HepG2 (cell line): Measurements from ENCODE around the gene GUK1. TPM values are rescaled to one million over a fixed set of nuclear protein-coding genes. Genes with fewer than 3 reads are reported as not detected.
A peak's percentile ranks its signal among the peaks of the same experiment; 100 is the strongest.

Experiments
- ATAC-seq: fragments of 200-7000 bp; cut with Tn5 transposase; 3 replicates; pipeline ENCODE4 v1.9.1; 2020; ENCODE audit warnings: mild to moderate bottlenecking, moderate library complexity
- BruUV-seq: library from RNA; stranded (reverse); fragments of 400-500 nt; replicated peaks from 2 replicates; lab custom pipeline; 2021; lab: Mats Ljungman, UMichigan
- CTCF ChIA-PET: fragments of 300-600 bp; formaldehyde crosslinking; extraction: SDS; loops from one replicate; lab custom pipeline; 2021; ENCODE audit warnings: low total read pairs, inconsistent platforms, low intra/inter-chr PET ratio; lab: Yijun Ruan, JAX
- POLR2A ChIA-PET: fragments of 350-600 bp; sonication (Branson Sonifier 250); formaldehyde crosslinking; loops from one replicate; lab custom pipeline; 2020; ENCODE audit warnings: antibody characterized with exemption, inconsistent platforms; lab: Yijun Ruan, JAX
- DNase-seq: peaks from one replicate; pipeline ENCODE4 v3.0.0-alpha.2; 2015; ENCODE audit warnings: low spot score
- FAIRE-seq: peaks from 3 replicates; lab custom pipeline; 2011; peaks lifted over from hg19 to GRCh38; lab: Jason Lieb, UNC
- H2AFZ ChIP-seq: one replicate; pipeline ENCODE4 v1.6.1; 2011; ENCODE audit warnings: low read length, inconsistent platforms
- H3K27ac ChIP-seq: fragments of 300-600 bp; 3 replicates; pipeline ENCODE4 v1.8.0; 2011; ENCODE audit warnings: mixed run types, mild to moderate bottlenecking, mixed read lengths, low read length, inconsistent platforms; ENCODE audit not compliant: insufficient read depth; ENCODE audit errors: extremely low read length
- H3K27me3 ChIP-seq, 2 experiments: fragments of 200-600 bp in 1 of 2; 2 replicates in 1 of 2; 3 replicates in 1 of 2; pipeline versions ENCODE4 v1.6.0 to v1.8.0; 2011; ENCODE audit warnings: low read length in 2 of 2, mild to moderate bottlenecking in 2 of 2, moderate library complexity in 2 of 2, inconsistent platforms in 1 of 2; ENCODE audit not compliant: insufficient read depth in 2 of 2, control insufficient read depth in 1 of 2
- H3K36me3 ChIP-seq, 2 experiments: fragments of 200-600 bp in 1 of 2; replicated peaks in 1 of 2; 2 replicates in 1 of 2; 3 replicates in 1 of 2; pipeline versions ENCODE4 v1.5.1 to v1.8.0; 2011; ENCODE audit warnings: low read length in 2 of 2, inconsistent platforms in 1 of 2; ENCODE audit not compliant: insufficient read depth in 2 of 2, control insufficient read depth in 1 of 2
- H3K4me1 ChIP-seq: 2 replicates; pipeline ENCODE4 v1.5.1; 2012; ENCODE audit warnings: low read length, inconsistent platforms; ENCODE audit not compliant: insufficient read depth
- H3K4me2 ChIP-seq: 2 replicates; pipeline ENCODE4 v1.6.0; 2011; ENCODE audit warnings: low read depth, low read length, inconsistent platforms
- H3K4me3 ChIP-seq, 3 experiments: fragments of 200-600 bp in 1 of 3; sonication (generic), shearing (Covaris generic) in 1 of 3; replicated peaks in 1 of 3; 2 replicates each; pipeline ENCODE4 v1.5.1; 2011 to 2016; ENCODE audit warnings: low read length in 3 of 3, inconsistent platforms in 2 of 3, low read depth in 2 of 3, mild to moderate bottlenecking in 2 of 3, control low read depth in 1 of 3, mixed read lengths in 1 of 3; ENCODE audit not compliant: insufficient read depth in 1 of 3
- H3K79me2 ChIP-seq: one replicate; pipeline ENCODE4 v1.6.1; 2011; ENCODE audit warnings: low read length, inconsistent platforms; ENCODE audit not compliant: insufficient read depth
- H3K9ac ChIP-seq: 2 replicates; pipeline ENCODE4 v1.6.0; 2011; ENCODE audit warnings: mild to moderate bottlenecking, low read depth, low read length, inconsistent platforms; ENCODE audit not compliant: insufficient read depth
- H3K9me3 ChIP-seq: 2 replicates; pipeline ENCODE4 v1.5.1; 2012; ENCODE audit warnings: mild to moderate bottlenecking, low read length
- H4K20me1 ChIP-seq: 2 replicates; pipeline ENCODE4 v1.6.0; 2011; ENCODE audit warnings: inconsistent platforms, mild to moderate bottlenecking, low read length, moderate library complexity; ENCODE audit not compliant: insufficient read depth
- AGO2 ChIP-seq: fragments of 200-400 bp; formaldehyde crosslinking; optimal IDR thresholded peaks from 2 replicates; pipeline ENCODE3; 2017; ENCODE audit warnings: mild to moderate bottlenecking, low read depth, low read length, moderate library complexity
- E2F5 ChIP-seq: sonication (generic); formaldehyde crosslinking; conservative IDR thresholded peaks from 2 replicates; pipeline ENCODE4 v1.4.0; 2020; ENCODE audit warnings: missing genetic modification reagents
- HNRNPL ChIP-seq: fragments of 200-400 bp; formaldehyde crosslinking; IDR thresholded peaks from 2 replicates; pipeline ENCODE4 v1.6.1; 2017; ENCODE audit warnings: mild to moderate bottlenecking, low read depth, low read length
- MNT ChIP-seq: fragments of 450-650 bp; IDR thresholded peaks from 2 replicates; pipeline ENCODE4 v1.6.1; 2016
- MXD4 ChIP-seq: IDR thresholded peaks from 2 replicates; pipeline ENCODE4 v1.6.1; 2016; ENCODE audit warnings: mild to moderate bottlenecking, missing biosample characterization, missing genetic modification reagents
- RBAK ChIP-seq: sonication (generic); formaldehyde crosslinking; IDR thresholded peaks from 2 replicates; pipeline ENCODE4 v1.5.1; 2020; ENCODE audit warnings: mild to moderate bottlenecking, missing genetic modification reagents
- RCOR2 ChIP-seq: IDR thresholded peaks from 2 replicates; pipeline ENCODE4 v1.6.1; 2016; ENCODE audit warnings: missing biosample characterization, missing genetic modification reagents
- SIX4 ChIP-seq: sonication (generic); formaldehyde crosslinking; IDR thresholded peaks from 2 replicates; pipeline ENCODE4 v1.4.0; 2020; ENCODE audit warnings: missing genetic modification reagents
- SMAD1 ChIP-seq: sonication (generic); formaldehyde crosslinking; IDR thresholded peaks from 2 replicates; pipeline ENCODE4 v1.4.0; 2020; ENCODE audit warnings: missing genetic modification reagents, low read depth, mild to moderate bottlenecking, borderline replicate concordance
- ZBTB1 ChIP-seq: sonication (generic); formaldehyde crosslinking; IDR thresholded peaks from 2 replicates; pipeline ENCODE4 v1.4.0; 2020; ENCODE audit warnings: missing genetic modification reagents, borderline replicate concordance
- WGBS: methylation state at CpG from one replicate; pipeline ENCODE4 v1.1.6; 2017; ENCODE audit warnings: low lambda C conversion rate; 5-methylcytosine and 5-hydroxymethylcytosine counted together
- in situ Hi-C: cut with HindIII; loops from 2 replicates; pipeline ENCODE4 v1.10.0; 2017; ENCODE audit warnings: low pct_unique_long_range_greater_than_20kb; ENCODE audit not compliant: extremely low pct_ligation_motif_present
- intact Hi-C: fragments of 100-400 bp; cut with micrococcal nuclease; formaldehyde crosslinking; loops from one replicate; pipeline ENCODE4 v1.10.0; 2022; ENCODE audit not compliant: unreplicated experiment
- polyA plus RNA-seq, 8 experiments: library from polyadenylated mRNA; depleted of rRNA in 3 of 8; stranded (reverse) in 7 of 8; unstranded in 1 of 8; fragments of >200 nt; fragmentation: Illumina TruSeq in 4 of 8; extraction: Trizol in 4 of 8; gene quantifications; 2 replicates each; pipeline versions ENCODE4 v1.2.1 to v1.2.3, GENCODE V29; 2011 to 2016; ENCODE audit warnings: low read depth in 4 of 8, missing spikeins in 1 of 8, mixed read lengths in 1 of 8; ENCODE audit not compliant: insufficient read depth in 1 of 8
- total RNA-seq, 5 experiments: library from RNA; depleted of rRNA; stranded (reverse); fragments of >200 nt; fragmentation: Illumina TruSeq; extraction: Trizol; gene quantifications; 2 replicates each; pipeline ENCODE4 v1.2.3, GENCODE V29; 2016; ENCODE audit warnings: low read depth in 1 of 5
- TF ChIP-seq, protein P1 (sequence below): sonication (generic); formaldehyde crosslinking; IDR thresholded peaks from 2 replicates; pipeline ENCODE4 v1.5.0; 2020; ENCODE audit warnings: missing genetic modification reagents

The GUK1 gene
- total and polyA plus RNA-seq, 2 of the 13 experiments (the other 11 are each of a cell fraction or from before 2014, with no cell fraction given), result 116 to 154 TPM

DNA sequence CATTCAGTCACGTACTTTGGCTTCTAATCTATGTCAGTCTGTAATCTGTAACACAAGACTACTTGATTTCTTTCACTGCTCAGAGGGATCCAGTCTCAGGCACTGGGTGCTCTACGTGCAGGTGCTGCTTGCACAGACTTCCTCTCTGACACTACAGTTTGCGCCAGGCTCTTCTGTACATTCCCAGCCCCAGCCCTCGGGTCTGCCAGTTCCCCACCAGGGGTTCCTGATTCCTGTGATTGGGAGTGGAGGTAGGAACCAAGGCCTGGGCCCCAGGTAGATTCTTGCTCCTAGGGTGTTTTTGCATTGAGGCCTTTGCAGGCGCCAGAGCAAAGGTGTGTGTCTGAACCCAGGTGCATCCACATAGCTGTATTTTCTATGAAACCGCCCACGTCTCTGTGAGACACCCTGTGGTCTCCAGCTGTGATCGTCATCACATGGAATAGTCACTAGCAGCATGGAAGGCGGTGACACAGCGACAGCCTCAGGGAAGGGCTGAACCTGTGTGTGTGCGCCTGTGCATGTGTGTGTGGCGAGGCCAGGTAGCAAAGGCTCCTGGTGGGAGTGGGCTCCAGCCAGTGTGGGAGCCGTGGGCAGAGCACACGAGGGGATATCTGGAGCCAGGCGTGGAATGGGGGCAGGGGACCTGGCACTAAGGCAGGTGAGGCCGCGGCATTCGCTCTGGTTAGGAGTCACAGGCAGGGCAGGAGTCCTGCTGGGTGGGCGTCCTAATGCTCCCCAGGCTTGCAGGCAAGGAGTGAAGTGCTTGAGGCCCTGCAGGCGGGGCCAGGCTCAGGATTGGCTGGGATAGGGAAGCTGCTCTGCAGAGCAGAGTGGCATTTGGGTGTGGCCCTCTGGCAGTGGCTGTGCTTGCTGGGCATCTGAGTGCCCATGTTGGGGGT is 14.8 kb downstream of the GUK1 start:
- Histone ChIP-seq H3K4me3 (no peak overlapping the region), H3K27ac (no peak overlapping the region), H2AFZ (no peak overlapping the region), H3K4me1 (peaks cover 28% of the 10 kb centered on the region), H3K9ac (no peak overlapping the region), H3K4me2 (no peak overlapping the region), H3K9me3 (no peaks in the 10 kb centered on the region), H3K79me2 (peaks cover 4% of the 10 kb centered on the region), H3K36me3 (no peaks in the 10 kb centered on the region), H3K27me3 (no peaks in the 10 kb centered on the region), H4K20me1 (peaks cover 3% of the 10 kb centered on the region; the same call in 1 of the 2 replicates)
- intact Hi-C loops (no loop called here), in situ Hi-C loops (no loop called here)
- TF ChIP-seq SMAD1 (CRISPR knock-in tag), result no peak
- peak; percentile 35 for TF ChIP-seq AGO2
- TF ChIP-seq HNRNPL, result 0 out of 2 replicates have a peak, but pooled peaks have one; percentile 27
- DNase-seq, result no peak
- 91% methylated on average over 10 of the region's 20 CpGs for WGBS
- POLR2A ChIA-PET, result interaction anchor here (7.9 kb wide), 1 partner anchor 11 kb away, joined by 72 read pairs; the partner anchor contains the start of gene IBA57
- no peak for ATAC-seq
- CTCF ChIA-PET, result no interaction called here
- BruUV-seq, result no TSS peak
- FAIRE-seq, result no peak

- ChIA-PET POLR2A (interaction anchor here (1.4 to 7.9 kb wide), 2 partner anchors 10 kb away, joined by 8 to 72 read pairs; partner anchors contain the start of gene IBA57), CTCF (no interaction called here)
- H3K4me2 ChIP-seq, result no peak overlapping the region
- no peaks in the 10 kb centered on the region for H3K27me3 ChIP-seq
- no peak overlapping the region for H2AFZ ChIP-seq
- WGBS, result 64% methylated on average over 6 of the region's 16 CpGs
- DNase-seq (no peak), FAIRE-seq (no peak), ATAC-seq (no peak)
- peaks cover 28% of the 10 kb centered on the region for H3K4me1 ChIP-seq
- peaks cover 3% of the 10 kb centered on the region; the same call in 1 of the 2 replicates for H4K20me1 ChIP-seq
- BruUV-seq, result no TSS peak
- no peak overlapping the region for H3K9ac ChIP-seq
- no peak overlapping the region for H3K27ac ChIP-seq
- in situ Hi-C loops, result no loop called here
- intact Hi-C loops, result no loop called here
- TF ChIP-seq ZBTB1 (CRISPR knock-in tag) (no peak), MXD4 (CRISPR knock-in tag) (no peak), RBAK (CRISPR knock-in tag) (no peak), E2F5 (CRISPR knock-in tag) (no peak), SIX4 (CRISPR knock-in tag) (no peak), RCOR2 (CRISPR knock-in tag) (no peak), MNT (peak; percentile 91)
- TF ChIP-seq, protein P1, sequence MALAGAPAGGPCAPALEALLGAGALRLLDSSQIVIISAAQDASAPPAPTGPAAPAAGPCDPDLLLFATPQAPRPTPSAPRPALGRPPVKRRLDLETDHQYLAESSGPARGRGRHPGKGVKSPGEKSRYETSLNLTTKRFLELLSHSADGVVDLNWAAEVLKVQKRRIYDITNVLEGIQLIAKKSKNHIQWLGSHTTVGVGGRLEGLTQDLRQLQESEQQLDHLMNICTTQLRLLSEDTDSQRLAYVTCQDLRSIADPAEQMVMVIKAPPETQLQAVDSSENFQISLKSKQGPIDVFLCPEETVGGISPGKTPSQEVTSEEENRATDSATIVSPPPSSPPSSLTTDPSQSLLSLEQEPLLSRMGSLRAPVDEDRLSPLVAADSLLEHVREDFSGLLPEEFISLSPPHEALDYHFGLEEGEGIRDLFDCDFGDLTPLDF (CRISPR knock-in tag), result no peak
- H3K9me3 ChIP-seq, result no peaks in the 10 kb centered on the region
- H3K36me3 ChIP-seq, result no peaks in the 10 kb centered on the region
- no peak overlapping the region for H3K4me3 ChIP-seq
- H3K79me2 ChIP-seq, result peaks cover 3% of the 10 kb centered on the region
Observed at GRCh38 chr1:228155596-228156514, 15.8 kb downstream of the GUK1 start.
